MM.1S (cell line): ENCODE results near the gene ZNF557.
"Not testable (repeated sequence)": the region's sequence is repeated elsewhere in the genome, so short reads cannot be mapped to it uniquely, and the experiment has no call there.

Source experiments
- DNase-seq: peaks from one replicate; pipeline ENCODE4 v3.0.0-alpha.2; 2015
- H2AFZ ChIP-seq: fragments of 300-600 bp; sonication (generic); 2 replicates; pipeline ENCODE4 v1.6.0; 2016; ENCODE audit warnings: antibody characterized with exemption, low read length
- H3F3A ChIP-seq: fragments of 300-600 bp; sonication (generic); 2 replicates; pipeline ENCODE4 v1.6.1; 2016; ENCODE audit warnings: mild to moderate bottlenecking, antibody characterized with exemption, low read length, moderate library complexity, mixed read lengths; ENCODE audit not compliant: insufficient read depth
- H3K27ac ChIP-seq: fragments of 300-600 bp; sonication (generic); 2 replicates; pipeline ENCODE4 v1.5.1; 2016; ENCODE audit warnings: mild to moderate bottlenecking, low read length
- H3K27me3 ChIP-seq: fragments of 300-600 bp; sonication (generic); replicated peaks from 2 replicates; pipeline ENCODE4 v1.6.0; 2016; ENCODE audit warnings: low read length; ENCODE audit not compliant: insufficient read depth
- H3K36me3 ChIP-seq: fragments of 300-600 bp; sonication (generic); replicated peaks from 2 replicates; pipeline ENCODE4 v1.6.1; 2016; ENCODE audit warnings: mild to moderate bottlenecking, low read length, mixed read lengths; ENCODE audit not compliant: insufficient read depth
- H3K4me1 ChIP-seq: fragments of 300-600 bp; sonication (generic); 2 replicates; pipeline ENCODE4 v1.6.1; 2016; ENCODE audit warnings: low read length, mixed read lengths
- H3K4me2 ChIP-seq: fragments of 300-600 bp; sonication (generic); 2 replicates; pipeline ENCODE4 v1.6.0; 2016; ENCODE audit warnings: low read depth, low read length
- H3K4me3 ChIP-seq: fragments of 300-600 bp; sonication (generic); 2 replicates; pipeline ENCODE4 v1.5.1; 2016; ENCODE audit warnings: low read length, mixed read lengths
- H3K79me2 ChIP-seq: fragments of 300-600 bp; sonication (generic); 2 replicates; pipeline ENCODE4 v1.6.1; 2016; ENCODE audit warnings: mixed run types, low read length, mixed read lengths
- H3K9ac ChIP-seq: fragments of 300-600 bp; sonication (generic); 2 replicates; pipeline ENCODE4 v1.6.1; 2016; ENCODE audit warnings: low read length, mixed read lengths
- H3K9me2 ChIP-seq: fragments of 300-600 bp; sonication (generic); replicated peaks from 2 replicates; pipeline ENCODE4 v1.6.1; 2016; ENCODE audit warnings: mild to moderate bottlenecking, low read length, mixed read lengths; ENCODE audit not compliant: insufficient read depth
- H3K9me3 ChIP-seq: fragments of 300-600 bp; sonication (generic); replicated peaks from 2 replicates; pipeline ENCODE4 v1.6.1; 2016; ENCODE audit warnings: mild to moderate bottlenecking, low read length, mixed read lengths; ENCODE audit not compliant: insufficient read depth
- H4K20me1 ChIP-seq: fragments of 300-600 bp; sonication (generic); 2 replicates; pipeline ENCODE4 v1.6.1; 2016; ENCODE audit warnings: mild to moderate bottlenecking, low read length, moderate library complexity, mixed read lengths; ENCODE audit not compliant: insufficient read depth
- CTCF ChIP-seq: fragments of 300-600 bp; sonication (generic); IDR thresholded peaks from 2 replicates; pipeline ENCODE4 v1.5.1; 2016; ENCODE audit warnings: antibody characterized with exemption, low read length, mixed read lengths
- EZH2 ChIP-seq: fragments of 300-600 bp; sonication (generic); optimal IDR thresholded peaks from 2 replicates; pipeline ENCODE3; 2017; ENCODE audit warnings: low read depth, mild to moderate bottlenecking, antibody characterized with exemption, low read length, mixed read lengths
- EZH2phosphoT487 ChIP-seq: fragments of 300-600 bp; sonication (generic); IDR thresholded peaks from 2 replicates; pipeline ENCODE4 v1.6.1; 2018; ENCODE audit warnings: antibody characterized with exemption, low read length

The ZNF557 gene

GRCh38 chr19:7063339-7063738, 6.2 kb upstream of the ZNF557 start:
- H3K4me2 ChIP-seq = no peak overlapping the region
- no peaks in the 10 kb centered on the region for H3K79me2 ChIP-seq
- H3K4me3 ChIP-seq = no peak overlapping the region
- DNase-seq = no peak
- no peaks in the 10 kb centered on the region for H3K4me1 ChIP-seq
- H3K9me3 ChIP-seq = no peaks in the 10 kb centered on the region
- peaks cover 17% of the 10 kb centered on the region; the same call in 1 of the 2 replicates for H3K27me3 ChIP-seq
- no peaks in the 10 kb centered on the region for H3K9me2 ChIP-seq
- no peaks in the 10 kb centered on the region for H3F3A ChIP-seq
- H3K9ac ChIP-seq = no peak overlapping the region
- no peak overlapping the region for H3K27ac ChIP-seq
- H2AFZ ChIP-seq = no peak overlapping the region
- no peaks in the 10 kb centered on the region for H4K20me1 ChIP-seq
- TF ChIP-seq EZH2 = no peak
- no peak for TF ChIP-seq EZH2phosphoT487
- TF ChIP-seq CTCF = no peak
- H3K36me3 ChIP-seq = no peaks in the 10 kb centered on the region

- H2AFZ ChIP-seq = no peak overlapping the region
- no peaks in the 10 kb centered on the region for H3K79me2 ChIP-seq
- no peaks in the 10 kb centered on the region for H3K4me1 ChIP-seq
- no peaks in the 10 kb centered on the region for H4K20me1 ChIP-seq
- no peak for DNase-seq
- no peaks in the 10 kb centered on the region for H3K9me3 ChIP-seq
- no peak overlapping the region for H3K4me3 ChIP-seq
- no peak for TF ChIP-seq CTCF
- TF ChIP-seq EZH2phosphoT487 = no peak
- TF ChIP-seq EZH2 = no peak
- H3K27ac ChIP-seq = no peak overlapping the region
- H3K36me3 ChIP-seq = no peaks in the 10 kb centered on the region
- H3K9ac ChIP-seq = no peak overlapping the region
- no peak overlapping the region for H3K4me2 ChIP-seq
- H3K27me3 ChIP-seq = peaks cover 17% of the 10 kb centered on the region; the same call in 1 of the 2 replicates
- H3F3A ChIP-seq = no peaks in the 10 kb centered on the region
- H3K9me2 ChIP-seq = no peaks in the 10 kb centered on the region
Measured at GRCh38 chr19:7063764-7064418, 5.6 kb upstream of the ZNF557 start.

GRCh38 chr19:7067122-7067521, 2.4 kb upstream of the ZNF557 start:
- H3K36me3 ChIP-seq, DNase-seq, H3K27ac ChIP-seq, H4K20me1 ChIP-seq, H3K4me3 ChIP-seq, H3K9me3 ChIP-seq, H3K4me2 ChIP-seq, H3F3A ChIP-seq, H2AFZ ChIP-seq, H3K9ac ChIP-seq, H3K4me1 ChIP-seq, H3K9me2 ChIP-seq: not testable (repeated sequence)
- H3K27me3 ChIP-seq = peaks cover 17% of the 10 kb centered on the region; the same call in 1 of the 2 replicates
- H3K79me2 ChIP-seq = peaks cover 20% of the 10 kb centered on the region
- peak; percentile 22; the same call in 1 of the 2 replicates for TF ChIP-seq CTCF
